Measurements from ENCODE around the gene ZNF543.
"Not testable (repeated sequence)": the region's sequence is repeated elsewhere in the genome, so short reads cannot be mapped to it uniquely, and the experiment has no call there.

Gene ZNF543

GRCh38 chr19:57321751-57322150 lies 1.5 kb downstream of the ZNF543 start:
- no peak for DNase-seq

- no peak for DNase-seq
Measured at GRCh38 chr19:57324992-57325391, 4.7 kb downstream of the ZNF543 start.

- no peak for DNase-seq
Measured at GRCh38 chr19:57327993-57328392, 7.7 kb downstream of the ZNF543 start.

GRCh38 chr19:57334191-57334590 lies 13.9 kb downstream of the ZNF543 start:
- DNase-seq: no peak

GRCh38 chr19:57338877-57339276 lies 18.6 kb downstream of the ZNF543 start:
- no peak for DNase-seq

GRCh38 chr19:57342582-57342981 lies 22.3 kb downstream of the ZNF543 start:
- DNase-seq: no peak

GRCh38 chr19:57348136-57348535 lies 27.9 kb downstream of the ZNF543 start:
- DNase-seq: no peak

- peak; percentile 89 for DNase-seq
Measured at GRCh38 chr19:57350877-57351805, 30.9 kb downstream of the ZNF543 start, which contains the start of gene ZNF304. ZNF304 (plus strand) TSS chr19:57351271; CDS start chr19:57351665, 394 bp downstream.

- no peak for DNase-seq
Measured at GRCh38 chr19:57351867-57352266, 31.6 kb downstream of the ZNF543 start.

GRCh38 chr19:57355916-57356315 lies 35.6 kb downstream of the ZNF543 start:
- DNase-seq: no peak

GRCh38 chr19:57357406-57357805 lies 37.1 kb downstream of the ZNF543 start:
- no peak for DNase-seq

- no peak for DNase-seq
Measured at GRCh38 chr19:57359300-57359699, 39.0 kb downstream of the ZNF543 start.

GRCh38 chr19:57362419-57362818 lies 42.1 kb downstream of the ZNF543 start:
- no peak for DNase-seq

- DNase-seq: peak; percentile 99
Measured at GRCh38 chr19:57362997-57363687, 42.9 kb downstream of the ZNF543 start, which contains the start of the genes TRAPPC2B and ZNF547. TRAPPC2B (plus strand) TSS chr19:57363551; CDS start chr19:57364834, 1,283 bp downstream. ZNF547 (plus strand) TSS chr19:57363551; CDS start chr19:57368556, 5,005 bp downstream.

- DNase-seq: no peak
Measured at GRCh38 chr19:57363688-57364181, 43.5 kb downstream of the ZNF543 start.

- no peak for DNase-seq
Measured at GRCh38 chr19:57366776-57367175, 46.5 kb downstream of the ZNF543 start.

- DNase-seq: no peak
Measured at GRCh38 chr19:57374179-57374578, 53.9 kb downstream of the ZNF543 start.

GRCh38 chr19:57374647-57375046 lies 54.4 kb downstream of the ZNF543 start:
- not testable (repeated sequence) for DNase-seq

GRCh38 chr19:57376151-57376550 lies 55.9 kb downstream of the ZNF543 start:
- no peak for DNase-seq

- no peak for DNase-seq
Measured at GRCh38 chr19:57377498-57378146, 57.4 kb downstream of the ZNF543 start.

All from CD4-positive, alpha-beta T cell treated with Interleukin-10 for 1 hour (primary cell).